ENCODE data around the gene MOXD1. TPM values are rescaled to one million over a fixed set of nuclear protein-coding genes. Genes with fewer than 3 reads are reported as not detected.

The MOXD1 gene
- total RNA-seq, 2 experiments from 2014 or later = not detected

- H3K27me3 Mint-ChIP-seq = peaks cover 34% of the 10 kb centered on the region
- no peak overlapping the region for H3K27ac Mint-ChIP-seq
- POLR2A ChIA-PET = no interaction called here
- ATAC-seq (ENCODE audit: low read depth) = no peak
- H3K9me3 Mint-ChIP-seq = no peaks in the 10 kb centered on the region
- H3K36me3 Mint-ChIP-seq = no peaks in the 10 kb centered on the region
- H3K4me1 Mint-ChIP-seq = no peaks in the 10 kb centered on the region
- no peak overlapping the region for H3K4me3 Mint-ChIP-seq
- no peak for DNase-seq
Observed at GRCh38 chr6:132411296-132411695, 10.0 kb upstream of the MOXD1 start.

- H3K4me3 Mint-ChIP-seq = no peak overlapping the region
- POLR2A ChIA-PET = no interaction called here
- no peak overlapping the region for H3K27ac Mint-ChIP-seq
- DNase-seq = no peak
- no peak for ATAC-seq (ENCODE audit: low read depth)
- no peaks in the 10 kb centered on the region for H3K36me3 Mint-ChIP-seq
- peaks cover 35% of the 10 kb centered on the region for H3K27me3 Mint-ChIP-seq
- no peaks in the 10 kb centered on the region for H3K9me3 Mint-ChIP-seq
- no peaks in the 10 kb centered on the region for H3K4me1 Mint-ChIP-seq
Observed at GRCh38 chr6:132410830-132411229, 9.6 kb upstream of the MOXD1 start.

- Mint-ChIP-seq H3K9me3 (no peaks in the 10 kb centered on the region), H3K36me3 (no peaks in the 10 kb centered on the region), H3K4me1 (peaks cover 3% of the 10 kb centered on the region), H3K27me3 (peaks cover 42% of the 10 kb centered on the region), H3K27ac (no peak overlapping the region), H3K4me3 (no peak overlapping the region)
- no peak for ATAC-seq (ENCODE audit: low read depth)
- DNase-seq = no peak
- POLR2A ChIA-PET = no interaction called here
Observed at GRCh38 chr6:132405143-132405915, 4.1 kb upstream of the MOXD1 start.

- peaks cover 3% of the 10 kb centered on the region for H3K4me1 Mint-ChIP-seq
- H3K4me3 Mint-ChIP-seq = no peak overlapping the region
- no peak for DNase-seq
- no peaks in the 10 kb centered on the region for H3K9me3 Mint-ChIP-seq
- no peak overlapping the region for H3K27ac Mint-ChIP-seq
- POLR2A ChIA-PET = no interaction called here
- H3K36me3 Mint-ChIP-seq = no peaks in the 10 kb centered on the region
- ATAC-seq (ENCODE audit: low read depth) = no peak
- H3K27me3 Mint-ChIP-seq = peaks cover 48% of the 10 kb centered on the region
Observed at GRCh38 chr6:132404736-132405135, 3.5 kb upstream of the MOXD1 start.

- H3K27me3 Mint-ChIP-seq = peaks cover 51% of the 10 kb centered on the region
- H3K4me1 Mint-ChIP-seq = peaks cover 3% of the 10 kb centered on the region
- DNase-seq (no peak), ATAC-seq (ENCODE audit: low read depth) (no peak)
- no peaks in the 10 kb centered on the region for H3K9me3 Mint-ChIP-seq
- H3K27ac Mint-ChIP-seq = no peak overlapping the region
- no peak overlapping the region for H3K4me3 Mint-ChIP-seq
- POLR2A ChIA-PET = no interaction called here
- no peaks in the 10 kb centered on the region for H3K36me3 Mint-ChIP-seq
Observed at GRCh38 chr6:132404330-132404729, 3.1 kb upstream of the MOXD1 start.

- H3K27me3 Mint-ChIP-seq = peaks cover 58% of the 10 kb centered on the region
- H3K4me3 Mint-ChIP-seq = peak overlapping the region; percentile 19
- no peak overlapping the region for H3K27ac Mint-ChIP-seq
Observed at GRCh38 chr6:132401618-132402285, 477 bp upstream of the MOXD1 start.

GRCh38 chr6:132400555-132400882, 756 bp downstream of the MOXD1 start:
- POLR2A ChIA-PET = no interaction called here
- Mint-ChIP-seq H3K4me1 (peaks cover 3% of the 10 kb centered on the region), H3K9me3 (no peaks in the 10 kb centered on the region), H3K4me3 (peak overlapping the region; percentile 66), H3K27ac (no peak overlapping the region), H3K27me3 (peaks cover 57% of the 10 kb centered on the region), H3K36me3 (no peaks in the 10 kb centered on the region)
- no peak for ATAC-seq (ENCODE audit: low read depth)
- no peak for DNase-seq

More at GRCh38 chr6:132401618-132402285, 477 bp upstream of the MOXD1 start:
- POLR2A ChIA-PET = no interaction called here
- no peaks in the 10 kb centered on the region for H3K9me3 Mint-ChIP-seq
- DNase-seq (no peak), ATAC-seq (ENCODE audit: low read depth) (no peak)
- peaks cover 3% of the 10 kb centered on the region for H3K4me1 Mint-ChIP-seq
- no peaks in the 10 kb centered on the region for H3K36me3 Mint-ChIP-seq

- ATAC-seq (ENCODE audit: low read depth) = no peak
- POLR2A ChIA-PET = no interaction called here
Observed at GRCh38 chr6:132399376-132400074, 1.8 kb downstream of the MOXD1 start.

GRCh38 chr6:132395015-132395597, 6.2 kb downstream of the MOXD1 start:
- Mint-ChIP-seq H3K36me3 (no peaks in the 10 kb centered on the region), H3K4me1 (no peaks in the 10 kb centered on the region), H3K27ac (no peak overlapping the region), H3K4me3 (no peak overlapping the region), H3K27me3 (peaks cover 32% of the 10 kb centered on the region), H3K9me3 (peaks cover 8% of the 10 kb centered on the region)
- ATAC-seq (ENCODE audit: low read depth) (no peak), DNase-seq (no peak)
- POLR2A ChIA-PET = no interaction called here

More at GRCh38 chr6:132399376-132400074, 1.8 kb downstream of the MOXD1 start:
- DNase-seq = no peak
- H3K36me3 Mint-ChIP-seq = no peaks in the 10 kb centered on the region
- H3K9me3 Mint-ChIP-seq = peaks cover 3% of the 10 kb centered on the region
- no peak overlapping the region for H3K4me3 Mint-ChIP-seq
- H3K27me3 Mint-ChIP-seq = peaks cover 58% of the 10 kb centered on the region
- peaks cover 3% of the 10 kb centered on the region for H3K4me1 Mint-ChIP-seq
- no peak overlapping the region for H3K27ac Mint-ChIP-seq

- Mint-ChIP-seq H3K9me3 (peaks cover 8% of the 10 kb centered on the region), H3K27me3 (peaks cover 23% of the 10 kb centered on the region), H3K4me1 (no peaks in the 10 kb centered on the region), H3K27ac (no peak overlapping the region), H3K36me3 (no peaks in the 10 kb centered on the region), H3K4me3 (no peak overlapping the region)
- POLR2A ChIA-PET = no interaction called here
- ATAC-seq (ENCODE audit: low read depth) (no peak), DNase-seq (no peak)
Observed at GRCh38 chr6:132392792-132393191, 8.5 kb downstream of the MOXD1 start.

GRCh38 chr6:132392270-132392646, 9.0 kb downstream of the MOXD1 start:
- no peak for ATAC-seq (ENCODE audit: low read depth)
- no peak overlapping the region for H3K4me3 Mint-ChIP-seq
- H3K4me1 Mint-ChIP-seq = no peaks in the 10 kb centered on the region
- no peaks in the 10 kb centered on the region for H3K36me3 Mint-ChIP-seq
- H3K27me3 Mint-ChIP-seq = peaks cover 19% of the 10 kb centered on the region
- no peak overlapping the region for H3K27ac Mint-ChIP-seq
- no peak for DNase-seq
- peaks cover 8% of the 10 kb centered on the region for H3K9me3 Mint-ChIP-seq
- POLR2A ChIA-PET = no interaction called here

- POLR2A ChIA-PET = no interaction called here
Observed at GRCh38 chr6:132391391-132392269, 9.6 kb downstream of the MOXD1 start.

GRCh38 chr6:132390451-132390850, 10.8 kb downstream of the MOXD1 start:
- ATAC-seq (ENCODE audit: low read depth) = no peak
- Mint-ChIP-seq H3K27ac (no peak overlapping the region), H3K36me3 (no peaks in the 10 kb centered on the region)

More at GRCh38 chr6:132391391-132392269, 9.6 kb downstream of the MOXD1 start:
- Mint-ChIP-seq H3K27me3 (peaks cover 15% of the 10 kb centered on the region), H3K4me1 (no peaks in the 10 kb centered on the region), H3K36me3 (no peaks in the 10 kb centered on the region), H3K27ac (no peak overlapping the region), H3K4me3 (no peak overlapping the region), H3K9me3 (peaks cover 8% of the 10 kb centered on the region)
- DNase-seq (no peak), ATAC-seq (ENCODE audit: low read depth) (no peak)

More at GRCh38 chr6:132390451-132390850, 10.8 kb downstream of the MOXD1 start:
- Mint-ChIP-seq H3K27me3 (peaks cover 10% of the 10 kb centered on the region), H3K9me3 (peaks cover 8% of the 10 kb centered on the region), H3K4me3 (no peak overlapping the region), H3K4me1 (no peaks in the 10 kb centered on the region)
- DNase-seq = no peak
- POLR2A ChIA-PET = no interaction called here

Data from activated naive CD8-positive, alpha-beta T cell treated with anti-CD3 and anti-CD28 coated beads, Interleukin-2, amount 10 ng/mL, durations not matched to agents 7 days and 5 days (primary cell).